OCI-LY7 (cell line): ENCODE data around the gene SLC9A3. TPM values are rescaled to one million over a fixed set of nuclear protein-coding genes. Genes with fewer than 3 reads are reported as not detected.

ENCODE experiments used
- BruUV-seq: library from RNA; stranded (reverse); fragments of 400-500 nt; replicated peaks from 2 replicates; lab custom pipeline; 2021; lab: Mats Ljungman, UMichigan
- CTCF ChIA-PET: fragments of 300-600 bp; sonication (Branson Sonifier 250); formaldehyde crosslinking; loops from one replicate; lab custom pipeline; 2022; ENCODE audit warnings: antibody characterized with exemption; ENCODE audit not compliant: unreplicated experiment; lab: Charles Lee
- POLR2A ChIA-PET: fragments of 300-600 bp; sonication (Branson Sonifier 250); formaldehyde crosslinking; loops from one replicate; lab custom pipeline; 2022; ENCODE audit warnings: antibody characterized with exemption; lab: Charles Lee
- DNase-seq: peaks from one replicate; pipeline ENCODE4 v3.0.0-alpha.2; 2015; ENCODE audit warnings: low spot score
- H2AFZ ChIP-seq: fragments of 200-600 bp; sonication (generic), shearing (Covaris generic); 2 replicates; pipeline ENCODE4 v1.6.1; 2014; ENCODE audit warnings: mild to moderate bottlenecking, antibody characterized with exemption, low read length, moderate library complexity
- H3K27ac ChIP-seq: fragments of 200-600 bp; sonication (generic); 2 replicates; pipeline ENCODE4 v1.5.1; 2014; ENCODE audit warnings: mixed run types, low read depth, mild to moderate bottlenecking, moderate library complexity, low read length, inconsistent platforms; ENCODE audit not compliant: poor library complexity, severe bottlenecking
- H3K36me3 ChIP-seq: fragments of 200-600 bp; sonication (generic); 2 replicates; pipeline ENCODE4 v1.6.1; 2014; ENCODE audit warnings: mild to moderate bottlenecking, antibody characterized with exemption, low read length, moderate library complexity, mixed read lengths; ENCODE audit not compliant: insufficient read depth
- H3K4me1 ChIP-seq: fragments of 200-600 bp; sonication (generic); 2 replicates; pipeline ENCODE4 v1.5.1; 2014; ENCODE audit warnings: mild to moderate bottlenecking, low read length; ENCODE audit not compliant: insufficient read depth, poor library complexity, severe bottlenecking
- H3K4me2 ChIP-seq: fragments of 200-600 bp; sonication (generic); 2 replicates; pipeline ENCODE4 v1.6.1; 2014; ENCODE audit warnings: mild to moderate bottlenecking, low read length
- H3K4me3 ChIP-seq: fragments of 200-600 bp; sonication (generic); 2 replicates; pipeline ENCODE4 v1.5.1; 2014; ENCODE audit warnings: mild to moderate bottlenecking, low read depth, low read length; ENCODE audit not compliant: poor library complexity, severe bottlenecking
- H3K79me2 ChIP-seq: fragments of 200-600 bp; sonication (generic); 2 replicates; pipeline ENCODE4 v1.6.1; 2016; ENCODE audit warnings: low read depth, mild to moderate bottlenecking, low read length, moderate library complexity, mixed read lengths; ENCODE audit not compliant: insufficient read depth
- H3K9me2 ChIP-seq: fragments of 200-600 bp; sonication (generic); 2 replicates; pipeline ENCODE4 v1.6.1; 2016; ENCODE audit warnings: mild to moderate bottlenecking, low read length, mixed read lengths; ENCODE audit not compliant: insufficient read depth
- H3K9me3 ChIP-seq: fragments of 200-600 bp; sonication (generic); 2 replicates; pipeline ENCODE4 v1.6.1; 2014; ENCODE audit warnings: mild to moderate bottlenecking, mixed run types, low read length, mixed read lengths
- H4K20me1 ChIP-seq: fragments of 200-600 bp; sonication (generic); 2 replicates; pipeline ENCODE4 v1.6.1; 2014; ENCODE audit warnings: mild to moderate bottlenecking, antibody characterized with exemption, low read length, moderate library complexity, mixed read lengths; ENCODE audit not compliant: insufficient read depth
- CTCF ChIP-seq: fragments of 200-600 bp; sonication (generic); conservative IDR thresholded peaks from 2 replicates; pipeline ENCODE4 v1.5.1; 2014; ENCODE audit warnings: mild to moderate bottlenecking, antibody characterized with exemption, low read length, moderate library complexity, mixed read lengths
- EZH2phosphoT487 ChIP-seq: fragments of 200-600 bp; sonication (generic); IDR thresholded peaks from 2 replicates; pipeline ENCODE4 v1.6.1; 2018; ENCODE audit warnings: low read depth, borderline replicate concordance, mild to moderate bottlenecking, mixed run types, antibody characterized with exemption, low read length, moderate library complexity, mixed read lengths
- intact Hi-C: fragments of 100-400 bp; cut with micrococcal nuclease; formaldehyde crosslinking; loops from one replicate; pipeline ENCODE4 v1.10.0; 2022; ENCODE audit not compliant: unreplicated experiment
- total RNA-seq, 2 experiments: library from RNA; depleted of rRNA in 1 of 2; stranded (reverse); fragments of >200 nt in 1 of 2; shearing (Covaris generic) in 1 of 2; gene quantifications; 2 replicates each; pipeline ENCODE4 v1.2.3, GENCODE V29; 2014 to 2022

Gene SLC9A3
- total RNA-seq, 2 experiments from 2014 or later: 2.0 to 4.3 TPM

GRCh38 chr5:545641-546375 is 21.6 kb upstream of the SLC9A3 start:
- Histone ChIP-seq H3K27ac (no peak overlapping the region), H3K4me1 (peaks cover 16% of the 10 kb centered on the region), H3K36me3 (no peaks in the 10 kb centered on the region), H3K9me3 (no peaks in the 10 kb centered on the region), H4K20me1 (no peaks in the 10 kb centered on the region), H2AFZ (no peak overlapping the region), H3K4me2 (no peak overlapping the region), H3K4me3 (no peak overlapping the region), H3K9me2 (no peaks in the 10 kb centered on the region), H3K79me2 (no peaks in the 10 kb centered on the region)
- no TSS peak for BruUV-seq
- no peak for TF ChIP-seq CTCF
- no peak for TF ChIP-seq EZH2phosphoT487
- CTCF ChIA-PET: no interaction called here
- POLR2A ChIA-PET: interaction anchor here (0.6 kb wide), 2 partner anchors 67 to 308 kb away, joined by 3 read pairs; no protein-coding TSS in a partner anchor
- intact Hi-C loops: no loop called here
- no peak for DNase-seq

GRCh38 chr5:544675-545355 is 20.6 kb upstream of the SLC9A3 start:
- Histone ChIP-seq H3K9me3 (no peaks in the 10 kb centered on the region), H3K36me3 (no peaks in the 10 kb centered on the region), H3K79me2 (no peaks in the 10 kb centered on the region), H3K9me2 (no peaks in the 10 kb centered on the region), H2AFZ (no peak overlapping the region), H4K20me1 (no peaks in the 10 kb centered on the region), H3K27ac (peak overlapping the region; percentile 48), H3K4me3 (peak overlapping the region; percentile 25), H3K4me1 (peaks cover 16% of the 10 kb centered on the region), H3K4me2 (peak overlapping the region; percentile 71)
- intact Hi-C loops: loop anchor here (1.0 kb wide), 1 partner anchor 67 kb away; the partner anchor contains the start of gene CEP72
- CTCF ChIA-PET: no interaction called here
- BruUV-seq: no TSS peak
- no peak for DNase-seq
- TF ChIP-seq EZH2phosphoT487 (no peak), CTCF (no peak)
- POLR2A ChIA-PET: interaction anchor here (0.6 to 1.9 kb wide), 3 partner anchors 15 to 309 kb away, joined by 3 to 7 read pairs (median 3); no protein-coding TSS in a partner anchor
